GM23248 (cell line): ENCODE data around the gene RCOR1. TPM values are rescaled to one million over a fixed set of nuclear protein-coding genes. Genes with fewer than 3 reads are reported as not detected.

ENCODE experiments used
- DNase-seq: peaks from one replicate; pipeline ENCODE4 v3.0.0-alpha.2; 2015
- H2AFZ ChIP-seq: fragments of 200-600 bp; sonication (generic); 2 replicates; pipeline ENCODE4 v1.6.1; 2016; ENCODE audit warnings: antibody characterized with exemption
- H3F3A ChIP-seq: fragments of 200-600 bp; sonication (generic); 2 replicates; pipeline ENCODE4 v1.6.1; 2016; ENCODE audit warnings: mild to moderate bottlenecking, antibody characterized with exemption, mixed run types; ENCODE audit not compliant: insufficient read depth
- H3K27ac ChIP-seq: fragments of 200-600 bp; sonication (generic); 2 replicates; pipeline ENCODE4 v1.5.1; 2016; ENCODE audit warnings: mild to moderate bottlenecking
- H3K27me3 ChIP-seq: fragments of 200-600 bp; sonication (generic); replicated peaks from 2 replicates; pipeline ENCODE4 v1.6.1; 2016; ENCODE audit warnings: mild to moderate bottlenecking; ENCODE audit not compliant: insufficient read depth
- H3K36me3 ChIP-seq: fragments of 200-600 bp; sonication (generic); 2 replicates; pipeline ENCODE4 v1.6.1; 2016; ENCODE audit warnings: low read depth, mild to moderate bottlenecking
- H3K4me1 ChIP-seq: fragments of 200-600 bp; sonication (generic); 2 replicates; pipeline ENCODE4 v1.6.1; 2016; ENCODE audit warnings: mild to moderate bottlenecking; ENCODE audit not compliant: insufficient read depth
- H3K4me2 ChIP-seq: fragments of 200-600 bp; sonication (generic); one replicate; pipeline ENCODE4 v1.6.1; 2016; ENCODE audit warnings: mild to moderate bottlenecking; ENCODE audit not compliant: unreplicated experiment
- H3K4me3 ChIP-seq: fragments of 200-600 bp; sonication (generic); 2 replicates; pipeline ENCODE4 v1.5.1; 2016; ENCODE audit warnings: mild to moderate bottlenecking
- H3K79me2 ChIP-seq: fragments of 200-600 bp; sonication (generic); 2 replicates; pipeline ENCODE4 v1.6.1; 2016; ENCODE audit warnings: mild to moderate bottlenecking; ENCODE audit not compliant: insufficient read depth
- H3K9ac ChIP-seq: fragments of 200-600 bp; sonication (generic); 2 replicates; pipeline ENCODE4 v1.6.1; 2016; ENCODE audit warnings: mild to moderate bottlenecking
- H3K9me2 ChIP-seq: fragments of 200-600 bp; sonication (generic); 2 replicates; pipeline ENCODE4 v1.6.1; 2016; ENCODE audit warnings: mixed run types, mild to moderate bottlenecking, moderate library complexity; ENCODE audit not compliant: insufficient read depth
- H3K9me3 ChIP-seq: fragments of 200-600 bp; sonication (generic); one replicate; pipeline ENCODE4 v1.6.1; 2017; ENCODE audit warnings: low read depth
- H4K20me1 ChIP-seq: fragments of 200-600 bp; sonication (generic); 2 replicates; pipeline ENCODE4 v1.6.0; 2016; ENCODE audit not compliant: insufficient read depth
- EZH2 ChIP-seq: fragments of 200-600 bp; sonication (generic); IDR thresholded peaks from 2 replicates; pipeline ENCODE4 v1.6.1; 2018; ENCODE audit warnings: antibody characterized with exemption, mild to moderate bottlenecking; ENCODE audit not compliant: insufficient read depth, poor library complexity, severe bottlenecking
- EZH2phosphoT487 ChIP-seq: fragments of 200-600 bp; sonication (generic); IDR thresholded peaks from 2 replicates; pipeline ENCODE4 v1.6.1; 2018; ENCODE audit warnings: antibody characterized with exemption, moderate library complexity, mild to moderate bottlenecking, low read depth; ENCODE audit not compliant: insufficient read depth
- WGBS, 2 experiments: methylation state at CpG; one replicate each; pipeline ENCODE4 v1.1.6; 2015 to 2017; ENCODE audit warnings: low lambda C conversion rate in 2 of 2, low coverage in 1 of 2; ENCODE audit errors: missing lambda C conversion rate in 2 of 2; 5-methylcytosine and 5-hydroxymethylcytosine counted together
- in situ Hi-C: fragments of 300-500 bp; cut with MboI; formaldehyde crosslinking; loops from 2 replicates; pipeline ENCODE4 v1.15.0; 2020
- polyA plus RNA-seq: library from polyadenylated mRNA; unstranded; fragments of >200 nt; fragmentation: Nextera tagmentation; extraction: Ambion mirVana; gene quantifications from 2 replicates; pipeline ENCODE4 v1.2.1, GENCODE V29; 2016
- total RNA-seq: library from RNA; depleted of rRNA; stranded (reverse); fragments of >200 nt; shearing (Covaris generic); gene quantifications from 2 replicates; pipeline ENCODE4 v1.2.3, GENCODE V29; 2014

Gene RCOR1
- total and polyA plus RNA-seq, 2 experiments from 2014 or later: 3.2 to 15.6 TPM

DNA sequence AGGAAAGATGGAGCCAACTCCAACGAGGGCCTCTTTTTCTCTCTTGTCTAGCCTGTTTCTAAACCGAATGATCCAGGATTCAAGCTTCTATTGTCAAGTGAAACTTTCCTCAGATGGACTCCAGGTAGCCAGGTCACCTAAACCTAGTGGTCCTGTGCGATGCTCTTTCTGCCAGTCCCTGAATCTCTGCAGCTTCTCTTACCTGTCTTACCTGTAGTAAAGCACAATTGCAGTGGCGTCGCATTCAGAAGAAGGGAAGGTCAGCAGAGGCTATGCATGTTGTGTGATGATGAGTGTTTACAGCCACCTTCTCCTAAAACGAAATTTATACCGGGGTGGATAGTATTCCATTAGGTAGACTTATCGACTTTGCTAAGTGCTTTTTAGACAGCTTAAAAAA, 137.4 kb downstream of the RCOR1 start:
- no peak overlapping the region for H3K4me3 ChIP-seq
- peaks cover 9% of the 10 kb centered on the region; the same call in 1 of the 2 replicates for H3K36me3 ChIP-seq
- H3K9me2 ChIP-seq: no peaks in the 10 kb centered on the region
- in situ Hi-C loops: no loop called here
- no peaks in the 10 kb centered on the region for H4K20me1 ChIP-seq
- no peak overlapping the region for H2AFZ ChIP-seq
- no peak overlapping the region for H3K27ac ChIP-seq
- H3K9me3 ChIP-seq: no peaks in the 10 kb centered on the region
- H3F3A ChIP-seq: no peaks in the 10 kb centered on the region
- H3K79me2 ChIP-seq: no peaks in the 10 kb centered on the region
- H3K27me3 ChIP-seq: no peaks in the 10 kb centered on the region
- DNase-seq: no peak
- H3K4me1 ChIP-seq: no peaks in the 10 kb centered on the region
- no peak overlapping the region for H3K4me2 ChIP-seq
- H3K9ac ChIP-seq: no peak overlapping the region
- TF ChIP-seq EZH2 (no peak), EZH2phosphoT487 (no peak)
- 89 to 91% methylated on average over 8 of the region's 8 CpGs for WGBS, 2 experiments

DNA sequence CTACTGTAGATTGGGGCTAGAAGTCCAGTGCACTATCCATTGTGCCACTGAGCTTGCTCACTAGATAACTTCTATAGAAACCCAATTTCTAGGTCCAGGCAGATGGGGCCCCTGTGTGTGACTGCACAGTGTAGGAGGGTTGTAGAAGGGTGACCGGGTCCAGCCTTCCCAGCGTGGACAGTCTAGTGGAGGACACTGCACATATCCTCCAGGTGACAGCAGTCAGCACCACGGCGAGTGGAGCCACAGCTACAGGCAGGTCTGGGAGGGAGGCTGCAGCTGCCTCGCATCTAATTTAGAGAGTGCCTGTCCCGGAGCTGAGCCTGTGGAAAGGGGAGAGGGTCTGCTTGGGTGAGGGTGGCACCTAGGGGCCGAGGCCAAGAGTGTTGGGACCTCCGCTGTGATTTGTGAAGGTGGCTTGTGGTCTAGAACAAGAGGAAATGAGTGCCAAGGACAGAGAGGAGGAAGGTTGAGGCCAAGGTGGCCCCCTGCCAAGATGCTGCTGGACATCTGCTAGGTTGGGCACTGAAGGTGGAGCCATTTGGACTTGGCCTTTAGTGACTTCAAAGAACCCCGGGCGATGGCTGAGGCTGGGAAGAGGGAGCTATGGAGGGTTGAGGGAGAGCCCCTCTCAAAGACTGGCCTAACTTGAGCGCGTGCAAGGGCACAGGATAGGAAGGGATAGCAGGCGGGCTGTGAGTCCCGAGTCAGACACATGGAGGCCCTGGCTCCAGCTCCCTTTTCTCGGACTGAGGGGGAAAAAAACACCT, 138.8 kb downstream of the RCOR1 start:
- H3K27me3 ChIP-seq: no peaks in the 10 kb centered on the region
- H3K9ac ChIP-seq: no peak overlapping the region
- no peak for DNase-seq
- 89% methylated on average over 15 of the region's 15 CpGs for WGBS, 2 experiments
- TF ChIP-seq EZH2phosphoT487 (no peak), EZH2 (no peak)
- H3K9me3 ChIP-seq: no peaks in the 10 kb centered on the region
- no peak overlapping the region for H3K4me3 ChIP-seq
- no peak overlapping the region for H2AFZ ChIP-seq
- no peak overlapping the region for H3K4me2 ChIP-seq
- no peaks in the 10 kb centered on the region for H4K20me1 ChIP-seq
- H3K27ac ChIP-seq: no peak overlapping the region
- peaks cover 9% of the 10 kb centered on the region; the same call in 1 of the 2 replicates for H3K36me3 ChIP-seq
- H3K9me2 ChIP-seq: no peaks in the 10 kb centered on the region
- in situ Hi-C loops: no loop called here
- no peaks in the 10 kb centered on the region for H3K79me2 ChIP-seq
- H3F3A ChIP-seq: no peaks in the 10 kb centered on the region
- no peaks in the 10 kb centered on the region for H3K4me1 ChIP-seq

DNA sequence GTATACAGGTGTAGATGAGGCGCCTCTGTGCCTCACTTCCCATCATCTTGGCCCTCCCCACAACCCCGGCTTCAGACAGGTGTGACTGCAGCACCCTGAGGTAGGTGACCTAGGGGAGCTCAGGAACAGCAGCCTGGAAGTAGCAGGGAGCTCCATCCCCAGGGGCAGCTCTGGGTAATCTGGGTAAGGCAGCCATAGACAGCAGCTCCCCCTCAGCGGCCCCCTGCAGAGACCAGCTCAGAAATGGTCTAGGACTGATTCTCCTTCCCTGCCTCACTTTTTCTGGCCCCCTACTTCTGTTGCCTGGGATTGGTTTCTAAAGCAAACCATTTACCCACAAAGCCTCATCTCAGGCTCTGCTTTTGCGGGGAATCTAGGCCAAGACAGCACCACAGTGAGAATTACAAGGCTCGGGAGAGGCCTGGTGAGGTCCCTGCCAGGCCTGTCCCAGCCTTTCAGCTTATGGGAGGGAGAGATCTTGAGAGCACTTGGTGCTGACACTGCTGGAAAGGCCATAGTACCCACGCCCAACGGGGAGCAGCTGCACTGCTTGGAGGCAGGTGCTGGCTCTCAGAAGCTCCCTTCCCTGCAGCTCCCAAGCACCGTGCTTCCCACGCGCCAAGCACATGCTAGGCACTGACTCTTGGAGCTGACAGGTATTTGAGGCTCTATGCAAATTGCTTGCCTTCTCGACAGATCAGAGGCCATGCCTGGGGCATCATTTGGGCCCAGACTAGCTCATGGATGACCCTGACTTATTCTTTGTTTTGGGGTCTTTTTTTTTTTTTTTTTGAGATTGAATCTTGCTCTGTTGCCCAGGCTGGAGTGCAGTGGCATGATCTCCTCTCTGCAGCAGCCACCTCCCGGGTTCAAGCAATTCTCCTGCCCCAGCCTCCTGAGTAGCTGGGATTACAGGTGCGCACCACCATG, 139.7 kb downstream of the RCOR1 start:
- Histone ChIP-seq H3K4me1 (no peaks in the 10 kb centered on the region), H3K9me3 (no peaks in the 10 kb centered on the region), H3K4me2 (no peak overlapping the region), H3K9ac (no peak overlapping the region), H3K27ac (no peak overlapping the region), H3K36me3 (0 out of 2 replicates have a peak, but pooled peaks cover 9% of the 10 kb centered on the region), H4K20me1 (no peaks in the 10 kb centered on the region), H3K9me2 (no peaks in the 10 kb centered on the region), H3F3A (no peaks in the 10 kb centered on the region), H3K27me3 (no peaks in the 10 kb centered on the region), H3K4me3 (no peak overlapping the region), H2AFZ (no peak overlapping the region), H3K79me2 (no peaks in the 10 kb centered on the region)
- in situ Hi-C loops: no loop called here
- TF ChIP-seq EZH2phosphoT487 (no peak), EZH2 (no peak)
- DNase-seq: no peak
- WGBS, 2 experiments: 88 to 89% methylated on average over 12 to 13 of the region's 13 CpGs

DNA sequence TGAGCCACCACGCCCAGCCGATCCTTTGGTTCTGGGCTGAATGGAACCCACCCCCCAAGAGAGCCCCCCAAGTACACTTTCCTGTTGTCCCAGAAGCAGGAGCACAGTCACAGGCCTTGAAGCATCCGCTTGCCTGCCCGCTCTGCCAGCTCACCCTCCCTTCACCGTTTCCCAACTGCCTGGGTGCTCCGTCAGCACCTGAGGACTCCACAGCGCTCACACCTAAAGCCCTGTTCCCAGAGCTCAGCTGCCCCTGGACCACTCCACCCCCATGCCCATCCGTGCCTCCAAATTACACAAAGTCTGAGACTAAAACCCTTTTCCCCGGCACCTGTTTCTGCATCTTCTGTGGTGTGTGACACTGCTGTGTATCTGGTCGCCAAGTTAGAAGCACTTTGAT, 140.5 kb downstream of the RCOR1 start:
- no peaks in the 10 kb centered on the region for H3K9me2 ChIP-seq
- WGBS, 2 experiments: 96 to 98% methylated on average over 10 of the region's 10 CpGs
- H3K9ac ChIP-seq: no peak overlapping the region
- H3F3A ChIP-seq: no peaks in the 10 kb centered on the region
- no peak overlapping the region for H3K27ac ChIP-seq
- H3K4me1 ChIP-seq: no peaks in the 10 kb centered on the region
- H2AFZ ChIP-seq: no peak overlapping the region
- no peak for DNase-seq
- no peak for TF ChIP-seq EZH2phosphoT487
- TF ChIP-seq EZH2: no peak
- in situ Hi-C loops: no loop called here
- no peaks in the 10 kb centered on the region for H3K9me3 ChIP-seq
- no peaks in the 10 kb centered on the region for H3K79me2 ChIP-seq
- no peak overlapping the region for H3K4me3 ChIP-seq
- H3K4me2 ChIP-seq: no peak overlapping the region
- H3K36me3 ChIP-seq: 0 out of 2 replicates have a peak, but pooled peaks cover 5% of the 10 kb centered on the region
- no peaks in the 10 kb centered on the region for H4K20me1 ChIP-seq
- no peaks in the 10 kb centered on the region for H3K27me3 ChIP-seq
